Endothelial cell of umbilical vein (primary cell): ENCODE measurements around the gene LDLRAD4. TPM values are rescaled to one million over a fixed set of nuclear protein-coding genes. Genes with fewer than 3 reads are reported as not detected.

Experiments used
- BruUV-seq: library from RNA; stranded (reverse); fragments of 400-500 nt; replicated peaks from 2 replicates; lab custom pipeline; 2021; lab: Mats Ljungman, UMichigan
- CTCF ChIA-PET: fragments of 300-600, 350-600 bp; sonication (Branson Sonifier 250); formaldehyde crosslinking; loops from one replicate; lab custom pipeline; 2021; ENCODE audit warnings: antibody characterized with exemption, inconsistent platforms; lab: Charles Lee
- POLR2A ChIA-PET: fragments of 300-600, 350-600 bp; sonication (Branson Sonifier 250); formaldehyde crosslinking; loops from one replicate; lab custom pipeline; 2021; ENCODE audit warnings: antibody characterized with exemption, inconsistent platforms; lab: Charles Lee
- DNase-seq: peaks from one replicate; pipeline ENCODE4 v3.0.0-alpha.2; 2011; ENCODE audit warnings: low read depth, low spot score
- FAIRE-seq: peaks from 2 replicates; lab custom pipeline; 2011; peaks lifted over from hg19 to GRCh38; lab: Jason Lieb, UNC
- H2AFZ ChIP-seq: 2 replicates; pipeline ENCODE4 v1.6.0; 2012; ENCODE audit warnings: low read depth, low read length, control low read depth, inconsistent platforms
- H3K27ac ChIP-seq: 2 replicates; pipeline ENCODE4 v1.5.1; 2011; ENCODE audit warnings: low read depth, mild to moderate bottlenecking, control low read depth, low read length, moderate library complexity; ENCODE audit not compliant: insufficient read depth
- H3K27me3 ChIP-seq, 2 experiments: 2 replicates each; pipeline versions ENCODE4 v1.6.0 to v1.6.1; 2011; ENCODE audit warnings: low read length in 2 of 2, mixed read lengths in 1 of 2; ENCODE audit not compliant: control insufficient read depth in 2 of 2, insufficient read depth in 2 of 2
- H3K36me3 ChIP-seq, 2 experiments: 2 replicates in 1 of 2; 3 replicates in 1 of 2; pipeline ENCODE4 v1.5.1; 2011; ENCODE audit warnings: low read length in 2 of 2, mild to moderate bottlenecking in 1 of 2, moderate library complexity in 1 of 2; ENCODE audit not compliant: control insufficient read depth in 2 of 2, insufficient read depth in 2 of 2; ENCODE audit errors: extremely low read depth in 1 of 2
- H3K4me1 ChIP-seq: 3 replicates; pipeline ENCODE4 v1.5.1; 2011; ENCODE audit warnings: mild to moderate bottlenecking, low read length; ENCODE audit not compliant: control insufficient read depth, insufficient read depth; ENCODE audit errors: extremely low read depth
- H3K4me2 ChIP-seq: 2 replicates; pipeline ENCODE4 v1.6.1; 2011; ENCODE audit warnings: low read length, control low read depth, mixed read lengths; ENCODE audit not compliant: insufficient read depth
- H3K4me3 ChIP-seq, 3 experiments: fragments of 200-600 bp in 1 of 3; sonication (generic), shearing (Covaris generic) in 1 of 3; replicated peaks in 1 of 3; 2 replicates each; pipeline ENCODE4 v1.5.1; 2011 to 2016; ENCODE audit warnings: control low read depth in 3 of 3, low read length in 3 of 3, mild to moderate bottlenecking in 2 of 3, inconsistent platforms in 1 of 3, low read depth in 1 of 3, moderate library complexity in 1 of 3; ENCODE audit not compliant: insufficient read depth in 1 of 3
- H3K79me2 ChIP-seq: 2 replicates; pipeline ENCODE4 v1.6.0; 2012; ENCODE audit warnings: low read length, inconsistent platforms; ENCODE audit not compliant: control insufficient read depth, insufficient read depth
- H3K9ac ChIP-seq: replicated peaks from 2 replicates; pipeline ENCODE3; 2011; ENCODE audit warnings: low read length, control low read depth; ENCODE audit not compliant: insufficient read depth; ENCODE audit errors: extremely low read depth
- H3K9me1 ChIP-seq: replicated peaks from 3 replicates; pipeline ENCODE4 v1.6.0; 2011; ENCODE audit warnings: mild to moderate bottlenecking, low read length; ENCODE audit not compliant: control insufficient read depth, insufficient read depth; ENCODE audit errors: extremely low read depth
- H3K9me3 ChIP-seq: replicated peaks from 2 replicates; pipeline ENCODE4 v1.5.1; 2012; ENCODE audit warnings: low read length, inconsistent platforms; ENCODE audit not compliant: control insufficient read depth, insufficient read depth
- H4K20me1 ChIP-seq: replicated peaks from 2 replicates; pipeline ENCODE3; 2011; ENCODE audit warnings: mild to moderate bottlenecking, low read length; ENCODE audit not compliant: control insufficient read depth, insufficient read depth; ENCODE audit errors: extremely low read depth
- EZH2 ChIP-seq: IDR thresholded peaks from 2 replicates; pipeline ENCODE4 v1.6.1; 2012; ENCODE audit warnings: borderline replicate concordance, low read depth, mild to moderate bottlenecking, moderate library complexity, low read length, inconsistent platforms; ENCODE audit not compliant: severe bottlenecking
- FOS ChIP-seq: IDR thresholded peaks from 2 replicates; pipeline ENCODE4 v1.6.1; 2011; ENCODE audit warnings: mild to moderate bottlenecking, low read length, moderate library complexity, borderline replicate concordance; ENCODE audit not compliant: insufficient read depth
- GATA2 ChIP-seq: IDR thresholded peaks from 2 replicates; pipeline ENCODE4 v1.7.0; 2011; ENCODE audit warnings: low read depth, mild to moderate bottlenecking, moderate library complexity, mixed read lengths, low read length; ENCODE audit not compliant: insufficient read length, insufficient read depth
- JUN ChIP-seq: IDR thresholded peaks from 2 replicates; pipeline ENCODE4 v1.6.1; 2011; ENCODE audit warnings: borderline replicate concordance, low read depth; ENCODE audit not compliant: insufficient read length, insufficient read depth
- MYC ChIP-seq: IDR thresholded peaks from one replicate; pipeline ENCODE4 v1.6.1; 2011; ENCODE audit warnings: mild to moderate bottlenecking, low read depth, low read length
- POLR2A ChIP-seq: IDR thresholded peaks from 2 replicates; pipeline ENCODE4 v1.6.1; 2012; ENCODE audit warnings: low read depth, mild to moderate bottlenecking, control low read depth, low read length
- POLR2AphosphoS5 ChIP-seq: IDR thresholded peaks from 2 replicates; pipeline ENCODE4 v1.6.1; 2012; ENCODE audit warnings: low read depth, mild to moderate bottlenecking, control low read depth, low read length, moderate library complexity; ENCODE audit not compliant: insufficient read depth
- dilution Hi-C: fragments of 300-500 bp; cut with MboI; formaldehyde crosslinking; loops from one replicate; pipeline ENCODE4 v1.15.0; 2019; ENCODE audit warnings: low sequenced_read_pairs; ENCODE audit not compliant: extremely low pct_ligation_motif_present
- intact Hi-C: fragments of 100-400 bp; cut with micrococcal nuclease; formaldehyde crosslinking; loops from one replicate; pipeline ENCODE4 v1.10.0; 2022
- polyA plus RNA-seq, 4 experiments: library from polyadenylated mRNA; depleted of rRNA in 3 of 4; stranded (reverse) in 3 of 4; unstranded in 1 of 4; fragments of >200 nt; gene quantifications; 2 replicates each; pipeline versions ENCODE4 v1.2.1 to v1.2.3, GENCODE V29; 2011 to 2012; ENCODE audit warnings: missing spikeins in 1 of 4
- total RNA-seq: library from RNA; stranded (reverse); gene quantifications from 2 replicates; pipeline ENCODE4 v1.2.3, GENCODE V29; 2021
- TF ChIP-seq, protein P1 (sequence below), 2 donors: IDR thresholded peaks; 1 replicate in 1 of 2; 2 replicates in 1 of 2; pipeline ENCODE4 v1.5.1; 2011; ENCODE audit warnings: low read length in 2 of 2, mild to moderate bottlenecking in 2 of 2, moderate library complexity in 2 of 2, control low read depth in 1 of 2, inconsistent platforms in 1 of 2, low read depth in 1 of 2; ENCODE audit not compliant: insufficient read depth in 1 of 2; ENCODE audit errors: extremely low read depth in 1 of 2
- TF ChIP-seq, protein P2 (sequence below): IDR thresholded peaks from 2 replicates; pipeline ENCODE4 v1.6.1; 2011; ENCODE audit not compliant: insufficient read depth, insufficient read length

LDLRAD4 gene
- total and polyA plus RNA-seq, 2 donors (not counting 3 experiments of a cell fraction or from before 2014, with no cell fraction given): 5.2 to 6.5 TPM

DNA sequence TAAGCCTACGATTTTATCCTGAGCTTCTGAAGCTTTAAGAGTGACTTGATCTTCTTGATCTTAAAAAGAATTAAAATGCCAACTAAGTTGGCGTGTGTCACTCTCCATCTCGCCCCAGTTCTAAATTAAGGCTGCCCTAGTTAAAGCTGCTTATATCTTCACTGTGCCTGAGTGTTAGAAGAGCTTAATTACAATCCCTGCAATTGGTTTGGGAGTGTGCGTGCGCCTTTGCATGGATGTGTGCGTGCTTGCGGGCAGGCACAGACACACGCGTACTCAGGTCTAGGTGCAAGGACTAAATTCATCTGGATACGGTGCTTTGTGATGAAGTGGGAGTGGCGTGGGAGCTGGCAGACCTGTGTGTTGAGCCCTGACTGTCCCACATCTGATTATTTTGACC, 306.3 kb downstream of the LDLRAD4 start:
- Histone ChIP-seq H4K20me1 (no peaks in the 10 kb centered on the region), H3K36me3 (no peaks in the 10 kb centered on the region), H3K9me1 (no peaks in the 10 kb centered on the region), H3K9me3 (no peaks in the 10 kb centered on the region), H3K9ac (no peak overlapping the region), H3K79me2 (no peaks in the 10 kb centered on the region), H3K27ac (no peak overlapping the region), H3K4me3 (no peak overlapping the region), H3K27me3 (no peaks in the 10 kb centered on the region), H3K4me1 (no peaks in the 10 kb centered on the region), H3K4me2 (no peak overlapping the region), H2AFZ (no peak overlapping the region)
- CTCF ChIA-PET: interaction anchor here (0.8 to 10.9 kb wide), 5 partner anchors 14 to 412 kb away, joined by 3 to 195 read pairs (median 3); partner anchors contain the start of gene LDLRAD4
- TF ChIP-seq FOS (no peak), MYC (no peak), POLR2A (no peak), GATA2 (no peak), POLR2AphosphoS5 (no peak), JUN (no peak), EZH2 (no peak)
- TF ChIP-seq, protein P1, sequence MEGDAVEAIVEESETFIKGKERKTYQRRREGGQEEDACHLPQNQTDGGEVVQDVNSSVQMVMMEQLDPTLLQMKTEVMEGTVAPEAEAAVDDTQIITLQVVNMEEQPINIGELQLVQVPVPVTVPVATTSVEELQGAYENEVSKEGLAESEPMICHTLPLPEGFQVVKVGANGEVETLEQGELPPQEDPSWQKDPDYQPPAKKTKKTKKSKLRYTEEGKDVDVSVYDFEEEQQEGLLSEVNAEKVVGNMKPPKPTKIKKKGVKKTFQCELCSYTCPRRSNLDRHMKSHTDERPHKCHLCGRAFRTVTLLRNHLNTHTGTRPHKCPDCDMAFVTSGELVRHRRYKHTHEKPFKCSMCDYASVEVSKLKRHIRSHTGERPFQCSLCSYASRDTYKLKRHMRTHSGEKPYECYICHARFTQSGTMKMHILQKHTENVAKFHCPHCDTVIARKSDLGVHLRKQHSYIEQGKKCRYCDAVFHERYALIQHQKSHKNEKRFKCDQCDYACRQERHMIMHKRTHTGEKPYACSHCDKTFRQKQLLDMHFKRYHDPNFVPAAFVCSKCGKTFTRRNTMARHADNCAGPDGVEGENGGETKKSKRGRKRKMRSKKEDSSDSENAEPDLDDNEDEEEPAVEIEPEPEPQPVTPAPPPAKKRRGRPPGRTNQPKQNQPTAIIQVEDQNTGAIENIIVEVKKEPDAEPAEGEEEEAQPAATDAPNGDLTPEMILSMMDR (IDR thresholded peaks at IDR 0.05; ENCODE audit: extremely low read depth in 1 of 2, insufficient read depth in 1 of 2, low read depth in 1 of 2, low read length in 2 of 2): no peak
- TF ChIP-seq, protein P2, sequence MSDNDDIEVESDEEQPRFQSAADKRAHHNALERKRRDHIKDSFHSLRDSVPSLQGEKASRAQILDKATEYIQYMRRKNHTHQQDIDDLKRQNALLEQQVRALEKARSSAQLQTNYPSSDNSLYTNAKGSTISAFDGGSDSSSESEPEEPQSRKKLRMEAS: no peak
- dilution Hi-C loops: no loop called here
- intact Hi-C loops: no loop called here
- POLR2A ChIA-PET: no interaction called here
- DNase-seq (no peak), FAIRE-seq (no peak)
- BruUV-seq: no TSS peak
